GM21447 (cell line): Measurements from ENCODE around the gene SDR42E2.
"Not testable (repeated sequence)": the region's sequence is repeated elsewhere in the genome, so short reads cannot be mapped to it uniquely, and the experiment has no call there.

ENCODE experiments used
- ATAC-seq: cut with Tn5 transposase; IDR thresholded peaks from one replicate; pipeline ENCODE4 v1.9.1; 2021; ENCODE audit not compliant: unreplicated experiment

SDR42E2 gene

DNA sequence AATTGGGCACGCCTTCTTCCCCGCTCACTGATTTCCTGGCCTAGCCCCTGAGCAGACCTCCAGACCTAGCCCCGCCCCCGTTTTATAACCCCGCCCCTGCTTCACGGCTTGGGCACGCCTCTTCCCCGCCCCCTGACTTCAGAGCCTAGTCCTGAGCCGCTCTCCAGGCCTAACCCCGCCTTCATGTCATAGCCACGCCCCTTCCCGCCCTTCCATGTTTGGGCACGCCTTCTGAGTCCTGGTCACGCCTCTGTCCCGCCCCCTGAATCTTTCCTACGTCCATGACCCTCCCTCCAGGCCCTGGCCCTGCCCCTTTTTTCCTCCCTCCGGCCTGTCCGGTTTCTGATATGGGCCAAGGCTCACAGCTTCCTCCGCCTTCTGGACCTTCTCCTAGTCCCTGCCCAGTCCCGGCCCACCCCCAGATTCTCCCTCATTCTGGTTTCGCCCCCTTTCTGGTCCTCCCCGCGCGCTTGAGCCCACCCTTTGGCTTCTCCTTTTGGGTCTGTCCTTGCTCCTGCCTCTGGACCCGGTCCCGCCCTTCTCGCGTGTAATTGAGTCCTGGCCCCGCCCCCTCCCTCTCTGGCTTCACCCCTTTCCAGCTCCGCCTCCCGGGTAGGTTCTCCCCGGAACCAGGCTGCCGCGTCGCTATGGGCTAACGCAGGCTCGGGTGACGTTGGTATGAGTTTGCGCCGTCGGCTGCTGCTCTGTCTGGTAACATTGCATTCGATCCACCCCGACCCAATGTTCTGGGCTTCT lies 28.6 kb downstream of the SDR42E2 start:
- ATAC-seq: peak; percentile 43

DNA sequence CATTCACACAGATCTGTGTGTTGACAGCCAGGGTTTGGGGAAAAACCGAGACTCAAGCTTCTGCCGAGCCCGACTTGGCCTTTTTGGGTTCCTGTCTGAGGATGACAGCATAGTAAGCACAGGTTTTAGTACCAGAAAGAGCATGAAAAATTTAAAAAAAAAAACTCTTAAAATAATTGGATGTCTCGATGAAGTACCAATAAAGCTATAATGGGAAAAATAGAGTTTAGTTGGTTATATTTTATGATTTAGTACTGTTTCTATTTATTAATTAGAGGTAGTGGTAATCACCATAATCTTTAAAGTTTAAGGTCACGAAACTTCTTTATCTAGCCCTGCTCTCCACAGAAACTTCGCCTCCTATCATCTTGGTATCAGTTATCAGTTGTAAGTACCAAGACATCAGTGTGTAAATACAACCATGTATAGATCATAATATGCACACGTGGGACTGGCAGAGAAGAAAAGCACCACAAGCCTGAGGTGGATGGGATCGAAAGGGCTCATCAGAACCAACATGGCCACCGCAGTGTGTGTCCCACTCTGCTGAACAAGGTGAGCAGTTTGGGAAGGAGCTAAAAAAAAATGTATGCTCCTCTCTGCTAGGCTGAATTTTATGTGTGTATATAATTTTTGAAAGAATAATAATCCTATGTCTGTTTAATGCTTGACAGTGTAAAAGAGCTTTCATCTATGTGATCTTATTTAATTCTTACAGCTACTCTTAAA lies 29.4 kb downstream of the SDR42E2 start:
- ATAC-seq: no peak

DNA sequence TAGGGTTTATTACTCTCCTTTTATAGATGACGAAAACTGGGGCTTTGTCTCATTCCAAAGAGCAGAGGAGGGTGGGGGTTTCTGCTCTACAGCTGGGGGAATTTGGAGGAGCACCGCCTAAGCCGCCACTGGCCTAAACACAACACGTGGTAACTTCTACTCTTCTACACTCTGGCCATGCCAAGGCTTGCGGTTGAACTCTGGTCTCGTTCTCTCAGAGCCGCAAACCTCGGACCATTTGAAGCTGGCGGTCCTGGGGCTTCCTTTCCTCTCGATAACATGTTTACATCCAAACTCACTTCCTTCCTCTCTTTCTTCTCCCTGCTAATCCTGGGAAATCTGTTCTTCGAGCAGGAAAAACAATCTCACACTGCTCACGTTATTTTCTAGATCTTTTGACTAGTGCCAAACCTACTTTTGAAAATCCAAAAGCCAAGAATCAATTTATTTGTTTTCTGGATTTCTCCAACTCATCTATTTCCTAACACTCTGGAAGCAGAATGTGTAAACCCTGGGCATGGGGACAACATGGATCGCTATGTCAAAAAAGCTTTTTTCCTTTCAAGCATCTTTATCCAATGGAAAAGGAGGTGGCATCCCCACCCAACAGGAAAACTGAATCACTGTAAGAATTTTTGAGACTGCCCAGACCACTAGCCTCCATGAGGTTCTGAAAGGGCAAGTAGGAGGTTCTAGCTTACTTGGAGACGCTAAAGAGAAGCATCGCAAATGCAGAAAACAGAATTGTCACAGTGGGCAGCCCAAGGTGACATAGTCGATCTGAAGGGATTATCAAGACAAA lies 30.2 kb downstream of the SDR42E2 start:
- peak; percentile 22 for ATAC-seq

DNA sequence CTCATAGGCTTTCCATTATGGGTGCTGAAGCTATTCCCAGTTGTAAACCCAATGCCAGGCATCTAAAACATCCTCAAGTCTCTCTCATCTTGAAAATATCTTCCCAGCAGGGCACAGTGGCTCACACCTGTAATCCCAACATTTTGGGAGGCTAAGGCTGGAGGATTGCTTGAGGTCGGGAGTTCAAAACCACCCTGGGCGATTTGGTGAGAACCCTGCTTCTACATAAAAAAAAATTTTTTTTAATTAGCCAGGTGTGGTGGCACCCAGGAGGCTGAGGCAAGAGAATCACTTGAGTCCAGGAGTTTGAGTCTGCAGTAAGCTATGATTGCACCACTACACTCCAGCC lies 30.7 kb downstream of the SDR42E2 start:
- no peak for ATAC-seq

DNA sequence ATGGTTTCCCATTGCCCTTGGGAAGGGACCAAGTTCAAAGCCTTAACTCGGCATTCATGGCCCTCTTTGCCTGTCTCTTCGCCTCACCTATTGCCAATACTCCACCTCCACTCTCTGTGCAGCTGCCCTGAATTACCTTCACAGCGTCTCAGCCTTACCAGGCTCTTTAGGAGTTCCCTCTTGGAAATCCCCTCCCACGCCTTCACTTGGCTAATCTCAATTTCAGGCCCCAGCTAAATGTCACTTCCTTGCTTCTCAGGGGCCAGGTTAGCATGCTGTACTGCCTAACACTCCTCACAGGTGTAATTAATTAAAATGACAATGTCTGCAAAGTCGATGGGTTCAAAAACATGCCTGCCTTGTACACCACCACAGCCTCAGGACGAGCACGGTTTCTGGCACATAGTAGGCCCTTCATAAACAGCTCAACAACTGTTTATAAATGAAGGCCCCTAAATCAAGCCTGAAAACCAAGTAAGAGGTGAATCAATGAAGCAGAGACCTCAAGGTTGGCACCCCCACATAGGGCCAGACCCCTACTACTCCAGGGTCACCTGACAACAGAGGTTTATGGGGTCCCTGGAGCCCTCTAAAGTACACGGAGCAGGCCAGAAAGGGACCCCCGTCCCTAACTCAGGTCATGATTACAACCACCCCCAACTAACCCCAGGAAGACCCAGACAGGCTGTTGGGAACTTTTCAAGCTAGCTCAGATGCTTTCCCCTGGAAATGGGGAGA lies 32.6 kb downstream of the SDR42E2 start:
- ATAC-seq: no peak

DNA sequence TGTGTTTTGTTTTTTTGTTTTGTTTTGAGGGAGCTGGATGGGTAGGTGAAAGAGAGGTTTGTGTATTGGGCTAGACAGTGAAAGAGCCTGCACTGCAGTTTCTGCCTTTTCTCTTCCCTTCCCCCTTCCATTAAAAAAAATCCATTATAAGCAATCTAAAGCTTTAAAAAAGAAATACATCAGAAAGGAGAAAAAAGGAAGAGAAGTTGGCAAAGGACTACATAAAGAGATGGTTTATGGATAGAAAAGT lies 33.1 kb downstream of the SDR42E2 start:
- ATAC-seq: no peak

DNA sequence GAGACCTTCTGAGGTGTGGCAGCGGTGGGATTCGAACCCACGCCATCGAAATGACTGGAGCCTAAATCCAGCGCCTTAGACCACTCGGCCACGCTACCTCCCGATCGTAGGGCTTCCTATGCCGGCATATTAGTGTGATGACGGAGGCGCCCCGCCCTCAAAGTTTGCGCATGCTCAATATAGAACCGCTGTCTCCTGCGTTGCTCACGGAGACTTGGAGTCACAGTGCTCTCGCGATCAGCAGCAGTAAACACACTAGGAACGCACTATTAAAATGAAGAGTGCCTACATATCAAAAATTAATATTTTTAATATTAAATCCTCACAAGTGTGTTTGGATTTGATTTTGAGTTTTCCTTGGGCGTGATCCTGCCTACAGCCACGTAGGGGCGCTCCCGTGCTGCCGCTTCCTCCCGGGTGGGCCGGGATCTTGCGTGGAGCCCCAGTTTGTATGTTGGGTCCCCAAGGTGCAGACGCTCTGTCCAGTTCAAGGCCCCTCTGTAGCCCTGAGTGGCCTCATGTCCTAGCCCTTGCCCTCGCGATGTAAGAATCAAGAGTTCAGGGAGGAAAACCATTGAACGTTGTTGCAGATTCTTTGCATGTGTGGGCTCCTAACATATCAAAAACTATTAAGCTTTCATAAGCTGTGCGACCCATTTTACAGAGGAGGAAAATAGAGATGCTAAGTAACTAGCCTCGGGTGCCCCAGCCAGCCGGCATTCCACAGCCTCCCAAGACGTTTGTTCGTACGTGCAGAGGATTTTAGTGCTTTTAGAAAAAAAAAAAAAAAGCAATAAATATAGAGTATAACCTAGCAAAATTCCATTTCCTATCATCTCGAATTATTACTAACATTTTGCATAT lies 33.6 kb downstream of the SDR42E2 start:
- no peak for ATAC-seq

DNA sequence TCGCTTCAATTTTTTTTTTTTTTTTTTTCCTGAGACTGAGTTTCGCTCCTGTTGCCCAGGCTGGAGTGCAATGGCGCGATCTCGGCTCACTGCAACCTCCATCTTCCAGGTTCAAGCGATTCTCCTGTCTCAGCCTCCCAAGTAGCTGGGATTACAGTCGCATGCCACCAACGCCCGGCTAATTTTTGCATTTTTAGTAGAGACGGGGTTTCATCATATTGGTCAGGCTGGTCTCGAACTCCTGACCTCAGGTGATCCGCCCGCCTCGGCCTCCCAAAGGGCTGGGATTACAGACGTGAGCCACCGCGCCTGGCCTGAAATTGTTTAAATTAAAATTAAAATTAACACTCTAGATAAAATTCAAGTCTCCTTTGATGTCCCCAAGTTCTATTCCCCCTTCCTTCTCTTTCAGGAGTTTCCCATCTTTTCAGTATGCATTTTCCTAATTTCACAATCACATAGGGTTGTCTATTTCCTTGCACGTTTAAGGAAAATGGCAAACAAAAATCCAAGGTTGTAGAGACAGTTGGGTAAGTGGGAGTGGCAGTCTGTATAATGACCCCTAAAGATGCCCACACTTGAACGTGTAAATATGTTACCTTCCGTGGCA lies 34.4 kb downstream of the SDR42E2 start:
- ATAC-seq: not testable (repeated sequence)

DNA sequence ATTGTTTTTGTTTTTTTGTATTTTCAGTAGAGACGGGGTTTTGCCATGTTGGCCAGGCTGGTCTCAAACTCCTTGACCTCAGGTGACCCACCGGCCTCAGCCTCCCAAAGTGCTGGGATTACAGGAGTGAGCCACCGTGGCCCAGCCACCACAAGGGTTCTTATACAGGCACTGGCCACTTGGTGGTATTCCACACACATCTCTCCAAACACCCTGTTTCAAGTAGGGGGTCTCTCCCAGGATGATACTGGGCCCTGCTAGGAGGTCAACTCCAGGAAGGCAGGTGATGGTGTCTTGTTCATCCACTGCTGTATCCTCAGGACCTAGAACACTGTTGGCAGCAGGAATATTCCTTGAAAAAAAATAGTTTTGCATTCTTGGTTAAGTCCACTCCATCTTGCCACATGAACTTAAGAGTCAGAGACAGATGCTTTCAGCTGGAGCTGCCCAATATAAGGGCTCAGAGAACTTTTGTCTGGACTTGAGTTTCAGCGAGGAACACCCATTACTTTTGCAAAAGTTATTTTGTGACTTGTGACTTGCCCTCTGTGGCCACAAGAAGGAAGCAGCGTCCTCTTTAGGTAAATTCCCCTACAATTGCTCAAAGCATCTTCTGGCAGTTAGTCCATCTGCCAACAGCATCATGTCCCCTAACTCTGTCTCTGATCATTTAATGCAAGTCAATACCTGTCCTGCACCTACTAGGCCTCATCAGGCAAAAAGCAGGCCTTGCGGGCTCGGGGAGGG lies 36.4 kb downstream of the SDR42E2 start:
- ATAC-seq: no peak

DNA sequence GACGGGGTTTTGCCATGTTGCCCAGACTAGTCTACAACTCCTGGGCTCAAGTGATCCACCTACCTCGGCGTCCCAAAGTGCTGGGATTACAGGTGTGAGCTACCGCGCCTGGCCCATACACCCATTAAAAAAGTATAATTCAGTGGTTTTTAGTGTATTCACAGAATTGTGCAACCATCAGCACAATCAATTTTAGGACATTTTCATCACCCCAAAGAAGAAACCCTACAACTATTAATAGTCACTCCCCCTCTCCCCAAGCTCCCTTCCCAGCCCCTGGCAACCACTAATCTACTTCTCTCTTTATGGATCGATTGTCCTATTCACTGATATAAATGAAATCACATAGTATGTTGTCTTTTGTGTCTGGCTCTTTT lies 39.9 kb downstream of the SDR42E2 start:
- no peak for ATAC-seq

DNA sequence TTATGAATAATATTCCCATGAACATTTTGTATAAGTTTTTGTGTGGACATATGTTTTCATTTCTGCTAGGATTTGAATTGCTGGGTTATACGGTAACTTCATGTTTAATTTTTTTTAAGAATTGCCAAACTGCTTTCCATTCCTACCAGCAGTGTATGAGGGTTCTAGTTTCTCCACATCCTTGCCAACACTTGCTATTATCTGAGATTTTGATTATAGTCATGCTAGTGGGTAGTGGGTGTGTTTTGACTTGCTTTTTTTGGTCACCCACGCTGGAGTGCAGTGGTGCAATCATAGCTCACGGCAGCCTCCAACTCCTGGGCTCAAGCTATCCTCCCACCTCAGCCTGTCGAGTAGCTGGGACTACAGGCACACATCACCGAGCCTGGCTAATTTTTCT lies 40.8 kb downstream of the SDR42E2 start:
- ATAC-seq: no peak

DNA sequence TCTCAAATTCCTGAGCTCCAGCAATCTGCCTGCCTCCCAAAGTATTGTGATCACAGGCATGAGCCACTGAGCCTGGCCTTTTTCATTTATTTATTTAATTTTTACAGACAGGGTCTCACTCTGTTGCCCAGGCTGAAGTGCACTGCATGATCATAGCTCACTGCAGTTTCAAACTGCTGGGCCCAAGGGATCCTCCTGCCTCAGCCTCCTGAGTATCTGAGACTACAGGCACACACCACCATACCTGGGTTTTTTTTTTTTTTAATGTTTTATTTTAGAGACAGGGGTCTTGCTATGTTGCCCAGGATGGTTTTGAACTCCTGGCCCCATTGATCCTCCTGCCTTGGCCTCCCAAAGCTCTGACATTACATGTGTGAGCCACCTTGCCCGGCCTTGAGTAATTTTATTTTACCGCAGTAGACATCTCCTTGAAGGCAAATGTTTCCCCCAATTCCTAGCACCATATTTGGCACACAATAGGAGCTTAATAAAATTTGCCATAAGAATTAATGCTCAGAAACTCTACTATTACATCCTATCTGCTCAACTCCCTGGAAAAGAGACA lies 41.9 kb downstream of the SDR42E2 start:
- no peak for ATAC-seq

DNA sequence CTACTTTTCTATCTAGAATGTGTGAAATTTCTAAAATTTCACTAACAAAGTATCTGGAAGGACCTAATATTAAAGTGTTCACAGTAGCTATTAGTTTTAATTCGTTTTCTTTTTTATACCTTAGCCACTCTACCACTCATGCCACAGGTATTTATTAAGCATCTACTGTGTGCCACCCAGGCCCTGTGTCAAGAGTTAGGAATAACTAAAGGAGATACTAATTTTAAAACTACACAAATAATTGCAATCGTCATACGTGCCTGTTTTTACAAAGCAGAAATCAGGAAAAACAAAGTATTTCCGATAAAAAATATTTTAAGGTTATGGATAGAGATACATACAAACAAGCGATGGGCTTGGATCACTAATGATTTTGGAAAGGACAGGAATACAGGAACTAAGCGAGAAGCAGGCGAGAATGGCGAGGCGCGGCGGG lies 43.3 kb downstream of the SDR42E2 start:
- no peak for ATAC-seq

DNA sequence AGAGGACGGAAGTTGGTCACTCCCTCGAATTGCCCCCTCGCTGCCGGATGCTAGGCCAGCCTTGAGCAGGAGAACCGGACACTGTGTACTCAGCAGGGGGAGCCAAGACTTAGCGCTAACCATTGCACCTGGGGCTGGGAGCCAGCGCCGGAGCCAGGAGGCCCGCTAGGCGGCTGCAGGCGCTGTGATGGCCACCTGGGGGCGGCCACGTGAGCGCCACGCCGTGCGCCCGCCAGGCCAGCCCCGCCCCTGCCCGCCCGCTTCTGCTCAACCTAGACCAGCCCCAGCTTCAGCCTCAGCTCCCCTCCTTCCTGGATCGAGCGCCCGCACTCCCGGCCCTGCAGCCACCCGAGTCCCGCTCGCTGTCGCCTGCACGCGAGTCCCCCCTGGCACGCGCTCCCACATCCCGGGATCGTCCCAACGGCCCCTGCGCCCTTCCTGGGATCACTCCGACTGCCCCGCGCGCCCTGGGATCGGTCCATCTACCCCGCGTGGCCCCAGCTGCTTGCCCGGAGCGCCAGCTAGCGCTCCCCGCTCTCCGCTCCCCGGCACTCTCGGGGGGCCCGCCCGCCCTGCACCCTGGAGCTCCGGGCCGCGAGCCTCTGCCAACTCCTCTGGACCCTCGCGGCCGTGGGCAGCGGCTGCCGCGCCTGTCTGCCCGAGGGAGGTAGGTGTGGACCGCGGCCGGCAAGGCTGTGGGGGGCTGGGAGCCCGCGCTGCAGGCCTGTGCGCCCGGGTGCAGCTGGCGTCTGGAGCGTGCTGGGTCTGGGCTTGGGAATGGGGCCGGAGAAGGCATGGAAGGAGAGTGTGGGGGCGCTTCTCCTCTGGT lies 43.9 kb downstream of the SDR42E2 start, which contains the start of gene EEF2K:
TSS of gene EEF2K (plus strand) at position 266 of the 829 bp plus-strand sequence. CDS start 19,452 bp downstream, outside the sequence.
- ATAC-seq: peak; percentile 80

DNA sequence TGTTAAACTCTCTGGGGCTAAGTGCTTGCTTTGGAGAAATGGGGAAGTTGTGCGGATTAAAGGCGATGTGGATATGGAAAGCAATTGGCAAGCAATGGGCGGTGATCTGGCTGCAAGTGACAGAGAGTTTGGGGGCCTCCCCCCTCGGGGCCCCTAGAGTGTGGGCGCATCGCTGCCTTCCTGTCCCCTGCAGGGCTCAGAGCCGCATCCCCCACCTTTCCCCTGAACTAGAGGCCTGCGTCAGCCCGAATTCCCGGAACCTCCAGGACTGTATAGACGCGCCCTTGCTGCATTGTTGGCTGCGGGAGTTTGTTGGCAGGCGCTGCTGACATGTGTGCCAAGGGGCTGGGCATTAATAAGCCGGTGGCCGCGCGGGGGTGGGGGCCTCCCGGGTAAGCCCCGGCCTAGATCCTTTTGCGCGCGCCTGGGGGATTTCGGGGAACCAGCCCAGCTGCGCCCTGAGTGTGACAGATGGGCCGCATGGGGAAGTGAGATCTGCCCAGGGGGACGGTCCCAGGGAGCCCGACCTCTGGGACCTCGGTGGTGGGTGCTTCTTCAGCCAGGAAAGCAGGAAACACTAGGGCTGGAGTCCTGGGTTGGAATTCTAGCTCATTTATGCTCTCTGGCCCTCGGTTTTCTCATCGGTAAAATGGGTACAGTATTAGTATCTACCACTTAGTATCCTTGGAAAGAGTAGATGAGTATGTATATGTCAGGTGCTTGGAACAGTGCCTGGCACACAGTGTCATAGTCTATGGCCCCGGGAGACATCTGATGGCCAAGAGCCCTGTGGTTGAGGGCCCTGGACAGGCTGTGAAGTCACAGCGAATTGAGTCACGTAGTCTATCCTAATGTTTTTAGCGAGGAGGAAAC lies 44.8 kb downstream of the SDR42E2 start:
- peak; percentile 58 for ATAC-seq

DNA sequence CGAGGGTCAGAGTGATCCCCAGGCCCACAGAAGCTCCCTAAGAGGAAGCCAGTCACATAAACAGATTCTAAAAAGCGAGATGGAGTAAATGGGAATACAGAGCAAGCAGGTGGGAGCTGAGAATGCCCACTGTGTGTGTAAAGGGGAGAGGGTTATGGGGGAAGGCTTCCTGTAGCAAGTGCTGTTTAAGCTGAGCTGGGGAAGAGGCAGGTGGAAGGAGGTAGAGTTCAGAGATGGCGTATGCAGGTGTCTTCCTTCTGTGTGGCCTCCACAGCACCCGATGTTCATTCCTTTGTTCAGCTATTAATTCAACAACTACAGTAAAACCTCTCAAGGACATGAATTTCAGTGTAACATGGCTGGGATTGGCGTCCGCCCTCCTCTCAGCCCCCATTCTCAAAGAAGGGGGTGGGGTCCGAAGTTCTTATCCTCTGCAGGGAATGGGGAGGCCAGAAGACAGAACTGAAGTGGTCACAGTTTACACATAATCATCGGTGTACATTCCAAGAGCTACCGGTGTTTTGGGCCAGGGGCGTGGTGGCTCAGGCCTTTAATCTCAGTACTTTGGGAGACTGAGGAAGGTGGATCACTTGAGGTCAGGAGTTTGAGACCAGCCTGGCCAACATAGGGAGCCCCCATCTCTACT lies 45.5 kb downstream of the SDR42E2 start:
- no peak for ATAC-seq

DNA sequence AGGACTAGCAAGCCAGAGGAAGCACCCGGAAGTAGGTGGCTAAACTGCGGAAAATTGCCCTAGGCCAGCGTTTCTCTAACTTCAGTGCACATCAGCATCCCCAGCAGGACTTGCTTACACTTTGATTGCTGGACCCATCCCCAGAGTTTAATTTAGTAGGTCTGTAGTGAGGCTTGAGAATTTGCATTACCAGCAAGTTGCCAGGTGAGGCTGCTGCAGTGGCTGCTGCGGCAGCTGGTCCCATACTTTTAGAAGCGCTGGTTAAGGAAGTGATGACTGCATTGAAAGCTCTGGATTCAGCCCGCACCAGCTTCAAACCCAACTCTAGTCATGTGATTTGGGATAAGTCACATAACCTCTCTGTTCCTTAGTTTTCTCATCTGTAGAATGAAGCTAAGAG lies 48.0 kb downstream of the SDR42E2 start:
- ATAC-seq: no peak
